Measurements from ENCODE around the gene PPARGC1A.

Gene PPARGC1A

DNA sequence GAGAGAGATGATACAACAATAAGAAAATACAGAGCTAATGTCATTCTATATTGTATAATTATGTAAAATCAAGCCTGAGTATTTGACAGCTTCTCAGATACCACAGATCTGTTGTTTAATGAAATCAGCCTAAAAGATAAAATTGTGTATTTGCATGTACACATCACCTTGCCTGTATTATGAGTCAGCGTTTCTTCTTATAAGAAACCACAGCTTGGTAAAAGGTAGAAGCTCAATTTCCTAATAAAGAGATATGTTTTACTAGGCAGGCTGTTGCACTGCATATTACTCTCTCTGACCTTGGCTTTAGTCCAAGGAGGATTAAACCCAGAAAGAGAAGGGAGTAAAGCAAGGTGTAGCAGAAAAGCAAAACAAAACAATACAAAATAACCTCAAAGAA is 121.3 kb downstream of the PPARGC1A start:
- no peak for DNase-seq

DNA sequence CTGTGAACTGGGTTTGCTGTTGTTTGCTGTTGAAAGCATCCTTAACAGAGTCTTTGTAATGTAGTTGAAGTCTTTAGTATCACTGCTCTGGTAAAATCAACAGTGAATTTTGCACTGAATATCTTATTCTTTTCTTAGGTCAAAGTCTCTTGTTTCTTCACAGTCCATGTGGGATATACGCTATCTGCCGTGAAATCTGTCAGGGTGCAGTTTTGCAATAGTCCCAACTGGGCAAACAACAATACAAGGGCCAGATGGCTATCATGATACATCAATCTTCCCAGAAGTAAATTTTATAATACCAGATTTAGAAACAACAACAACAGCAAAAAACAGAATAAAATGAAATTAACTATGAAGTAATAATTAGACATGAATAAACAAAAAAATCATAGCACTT is 123.5 kb downstream of the PPARGC1A start:
- DNase-seq, result no peak

DNA sequence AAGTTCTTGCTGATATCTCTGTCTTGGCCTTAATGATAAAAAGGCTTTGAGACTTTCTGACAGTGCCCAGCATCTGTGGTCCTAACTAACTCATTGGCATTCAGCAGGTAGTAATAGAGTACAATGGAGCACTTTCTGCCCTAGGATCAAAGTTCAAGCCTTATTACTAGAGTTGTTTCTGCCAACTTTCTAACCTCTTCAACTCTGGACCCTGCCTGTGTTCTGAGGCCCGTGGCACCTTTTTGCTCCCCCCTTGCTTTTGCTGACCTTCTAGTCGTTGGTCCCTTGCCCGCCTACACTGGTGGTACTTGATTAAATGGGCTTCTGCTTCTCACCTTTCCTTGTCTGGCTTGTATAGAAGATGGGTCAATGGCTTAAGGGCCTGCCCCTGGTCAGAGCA is 126.3 kb downstream of the PPARGC1A start:
- no peak for DNase-seq

DNA sequence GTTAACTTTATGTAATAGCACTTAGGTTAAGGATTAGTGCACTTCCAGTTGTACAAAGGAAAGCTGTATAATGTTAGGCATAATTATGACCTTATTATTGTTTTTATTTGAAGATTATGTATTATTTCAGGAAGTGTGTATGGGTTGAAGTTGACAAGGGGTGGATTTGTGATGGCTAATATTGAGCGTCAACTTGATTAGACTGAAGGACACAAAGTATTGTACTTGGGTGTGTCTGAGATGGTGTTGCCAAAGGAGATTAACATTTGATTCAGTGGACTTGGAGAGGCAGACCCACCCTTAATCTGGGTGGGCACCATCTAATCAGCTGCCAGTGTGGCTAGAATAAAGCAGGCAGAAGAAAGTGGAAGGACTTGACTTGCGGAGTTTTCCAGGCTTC is 127.3 kb downstream of the PPARGC1A start:
- DNase-seq, result no peak

DNA sequence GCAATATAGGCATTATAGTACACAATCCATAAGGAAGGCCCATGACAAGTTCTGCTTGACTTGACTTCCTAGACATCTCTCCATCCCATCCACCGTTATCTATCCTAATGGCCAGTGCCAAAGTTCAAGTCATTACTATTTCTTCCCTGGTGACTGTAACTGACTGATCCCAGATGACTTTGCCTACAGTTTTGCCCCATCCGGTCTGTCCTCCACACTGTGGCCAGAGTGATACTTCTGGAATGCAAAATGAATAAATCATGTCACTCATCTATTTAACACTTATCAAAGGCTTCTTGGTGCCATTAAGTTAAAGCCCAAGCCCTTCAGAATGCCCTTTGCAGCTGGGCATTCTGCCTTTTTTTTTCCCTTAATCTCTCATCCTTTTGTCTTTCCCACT is 130.8 kb downstream of the PPARGC1A start:
- no peak for DNase-seq

DNA sequence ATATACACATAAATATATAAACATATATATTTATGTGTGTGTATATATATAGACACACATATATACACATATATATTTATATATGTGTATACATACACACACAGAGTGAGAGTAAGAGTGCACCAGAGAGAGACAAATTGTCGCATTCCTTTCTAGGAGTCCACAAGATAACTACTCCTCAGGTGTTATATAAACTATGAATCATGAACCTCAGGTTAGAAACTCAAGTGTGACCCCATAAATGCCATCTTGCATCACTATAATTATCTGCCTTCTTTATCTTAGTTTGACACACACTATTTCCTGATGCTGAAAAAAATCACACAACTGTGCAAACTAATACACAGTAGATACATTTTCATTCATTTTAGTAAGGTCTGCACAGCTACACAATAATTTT is 135.2 kb downstream of the PPARGC1A start:
- no peak for DNase-seq

DNA sequence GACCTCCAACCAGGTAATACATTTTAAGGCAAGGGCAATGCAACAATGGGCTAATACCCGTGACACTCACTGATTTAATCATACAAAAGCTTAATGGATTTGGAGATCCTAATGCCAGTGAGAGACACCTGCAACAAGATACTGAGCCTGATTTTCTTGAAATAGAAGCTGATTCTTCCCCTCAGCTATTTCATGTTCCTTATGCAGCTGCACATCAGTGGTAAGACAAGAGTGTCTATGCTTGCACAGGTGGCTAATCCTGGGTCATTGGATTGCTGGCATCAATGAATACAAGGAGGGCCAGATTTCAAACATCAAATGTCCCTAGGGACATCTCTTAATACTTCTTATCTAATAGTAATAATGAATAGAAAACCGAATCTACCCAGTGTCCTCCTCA is 139.7 kb downstream of the PPARGC1A start:
- DNase-seq, result no peak

DNA sequence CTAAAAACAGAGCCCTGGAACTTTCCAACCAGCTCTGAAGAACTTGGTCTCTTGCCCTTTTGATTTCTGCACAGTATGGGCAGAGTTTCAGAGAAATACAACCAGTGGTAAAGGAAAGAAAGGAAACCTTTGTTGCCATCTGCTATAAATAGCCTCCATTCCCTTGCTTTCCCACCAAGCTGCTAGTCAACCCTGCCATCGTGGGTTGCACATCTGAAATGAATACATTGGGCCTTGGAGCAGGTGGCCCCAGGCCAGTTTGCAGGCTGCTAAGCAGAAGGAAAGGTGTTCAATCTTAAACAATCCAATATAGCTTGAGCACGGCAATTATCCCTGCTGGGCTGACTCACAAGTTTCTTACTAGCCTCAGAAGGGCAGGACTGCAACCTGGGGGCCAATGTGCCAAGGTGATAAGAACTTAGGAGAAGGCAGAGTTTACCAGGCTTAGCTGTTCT is 142.5 kb downstream of the PPARGC1A start:
- no peak for DNase-seq

DNA sequence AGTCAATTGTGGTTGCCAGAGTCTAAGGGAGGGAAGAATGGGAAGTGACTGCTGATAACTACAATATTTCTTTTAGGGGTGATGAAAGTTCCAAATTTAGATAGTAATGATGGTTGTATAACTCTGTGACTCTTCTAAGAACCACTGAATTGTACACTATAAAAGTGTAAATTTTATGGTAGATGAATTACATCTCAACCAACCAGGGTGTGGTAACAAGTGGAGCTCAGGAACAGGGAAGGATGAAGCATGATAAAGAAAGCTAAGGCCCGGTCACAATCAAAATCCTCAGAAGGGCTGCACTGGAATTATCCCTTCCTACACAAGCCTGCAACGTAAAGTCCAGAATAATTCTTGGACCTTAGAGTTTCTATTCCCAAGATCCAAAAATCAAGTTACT is 143.2 kb downstream of the PPARGC1A start:
- no peak for DNase-seq

DNA sequence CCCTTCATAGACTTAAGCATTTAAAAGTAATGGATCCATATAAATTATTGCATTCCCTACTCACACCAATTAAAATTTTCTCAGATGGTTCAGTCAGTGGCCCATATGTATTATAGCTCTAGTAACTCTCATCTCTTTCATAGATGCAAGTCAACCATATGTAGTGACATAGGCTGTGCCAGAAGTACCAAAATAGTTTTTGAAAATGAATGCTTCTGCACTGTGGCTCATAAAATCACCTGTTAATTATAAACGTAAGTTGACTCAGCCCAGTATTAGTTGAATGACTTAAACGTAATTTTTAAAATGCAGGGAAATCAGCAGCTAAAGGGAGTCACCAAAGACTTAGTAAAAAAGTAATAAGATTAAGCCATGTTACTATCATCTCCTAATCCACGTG is 143.8 kb downstream of the PPARGC1A start:
- DNase-seq, result no peak

DNA sequence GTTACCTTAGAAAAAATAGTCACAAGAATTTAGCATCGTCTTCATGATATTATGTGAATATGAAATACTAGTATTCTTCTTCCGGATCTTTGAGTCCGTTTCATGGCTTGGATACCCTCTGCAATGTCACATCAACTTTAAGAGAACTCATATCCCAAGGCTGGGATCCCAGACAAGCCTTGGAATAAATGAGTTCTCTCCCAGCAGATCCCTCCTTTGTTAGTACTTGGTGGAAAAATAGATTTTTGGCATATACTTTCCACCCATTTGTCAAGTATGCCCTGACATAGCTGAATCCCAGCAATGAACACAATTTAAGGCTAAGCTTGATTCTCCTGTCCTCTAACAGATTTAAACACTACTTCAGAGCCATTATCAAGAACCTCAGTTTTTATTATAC is 144.5 kb downstream of the PPARGC1A start:
- no peak for DNase-seq
